ENCODE results near the gene SLC35G3. TPM values are rescaled to one million over a fixed set of nuclear protein-coding genes. Genes with fewer than 3 reads are reported as not detected.
"Not testable (repeated sequence)": the region's sequence is repeated elsewhere in the genome, so short reads cannot be mapped to it uniquely, and the experiment has no call there.

Gene SLC35G3
- total and polyA plus RNA-seq, 7 donors, result not detected

GRCh38 chr17:35235917-35236316 is 41.7 kb upstream of the SLC35G3 start:
- Histone ChIP-seq H3K9me3 (no peaks in the 10 kb centered on the region), H3K4me3 (no peak overlapping the region), H3K36me3 (ENCODE audit: insufficient read depth in 1 of 2, low read depth in 1 of 2) (no peaks in the 10 kb centered on the region), H3K4me1 (no peaks in the 10 kb centered on the region), H3K27me3 (ENCODE audit: insufficient read depth in 3 of 3, low read length in 2 of 3) (no peaks in the 10 kb centered on the region), H3K27ac (no peak overlapping the region)
- ATAC-seq (no peak), DNase-seq (no peak)
- 46 to 56% (median 49%) methylated on average over 2 of the region's 2 CpGs for WGBS, 3 donors
- TF ChIP-seq CTCF (IDR thresholded peaks at IDR 0.05), result no peak
- intact Hi-C loops (cut with DNase I), result no loop called here

GRCh38 chr17:35235289-35235688 is 41.1 kb upstream of the SLC35G3 start:
- TF ChIP-seq CTCF (IDR thresholded peaks at IDR 0.05), result no peak
- intact Hi-C loops (cut with DNase I), result no loop called here
- ATAC-seq (no peak), DNase-seq (no peak)
- H3K36me3 ChIP-seq (ENCODE audit: insufficient read depth in 1 of 2, low read depth in 1 of 2), result no peaks in the 10 kb centered on the region
- 83 to 88% (median 88%) methylated on average over 3 of the region's 3 CpGs for WGBS, 3 donors
- no peak overlapping the region for H3K4me3 ChIP-seq
- H3K27me3 ChIP-seq (ENCODE audit: insufficient read depth in 3 of 3, low read length in 2 of 3), result no peaks in the 10 kb centered on the region
- no peaks in the 10 kb centered on the region for H3K9me3 ChIP-seq
- no peak overlapping the region for H3K27ac ChIP-seq
- no peaks in the 10 kb centered on the region for H3K4me1 ChIP-seq

- H3K9me3 ChIP-seq; H3K27ac ChIP-seq; H3K4me1 ChIP-seq; intact Hi-C loops (cut with DNase I); DNase-seq; ATAC-seq; H3K36me3 ChIP-seq (ENCODE audit: insufficient read depth in 1 of 2, low read depth in 1 of 2); H3K27me3 ChIP-seq (ENCODE audit: insufficient read depth in 3 of 3, low read length in 2 of 3); H3K4me3 ChIP-seq: not testable (repeated sequence)
- 79 to 87% (median 84%) methylated on average over 4 of the region's 4 CpGs for WGBS, 3 donors
Measured at GRCh38 chr17:35234315-35234714, 40.1 kb upstream of the SLC35G3 start.

- WGBS, 3 donors, result 65 to 77% (median 73%) methylated on average over 1 of the region's 1 CpG
- no peak overlapping the region for H3K4me3 ChIP-seq
Measured at GRCh38 chr17:35229638-35230037, 35.4 kb upstream of the SLC35G3 start.

GRCh38 chr17:35227546-35227945 is 33.4 kb upstream of the SLC35G3 start:
- Histone ChIP-seq H3K4me3 (no peak overlapping the region), H3K9me3 (no peaks in the 10 kb centered on the region), H3K27ac (no peak overlapping the region), H3K27me3 (ENCODE audit: insufficient read depth in 3 of 3, low read length in 2 of 3) (no peaks in the 10 kb centered on the region), H3K4me1 (no peaks in the 10 kb centered on the region), H3K36me3 (ENCODE audit: insufficient read depth in 1 of 2, low read depth in 1 of 2) (no peaks in the 10 kb centered on the region)
- intact Hi-C loops (cut with DNase I), result no loop called here
- DNase-seq (no peak), ATAC-seq (no peak)
- WGBS, 3 donors, result 86 to 95% (median 91%) methylated on average over 2 of the region's 2 CpGs
- TF ChIP-seq CTCF (IDR thresholded peaks at IDR 0.05), result no peak

More at GRCh38 chr17:35229638-35230037, 35.4 kb upstream of the SLC35G3 start:
- Histone ChIP-seq H3K4me1 (no peaks in the 10 kb centered on the region), H3K36me3 (ENCODE audit: insufficient read depth in 1 of 2, low read depth in 1 of 2) (no peaks in the 10 kb centered on the region), H3K9me3 (no peaks in the 10 kb centered on the region), H3K27ac (no peak overlapping the region), H3K27me3 (ENCODE audit: insufficient read depth in 3 of 3, low read length in 2 of 3) (no peaks in the 10 kb centered on the region)
- ATAC-seq (no peak), DNase-seq (no peak)
- intact Hi-C loops (cut with DNase I), result no loop called here
- no peak for TF ChIP-seq CTCF (IDR thresholded peaks at IDR 0.05)
